ENCODE results near the gene BRD7. TPM values are rescaled to one million over a fixed set of nuclear protein-coding genes. Genes with fewer than 3 reads are reported as not detected.

The BRD7 gene
- total RNA-seq, 1 experiment from 2014 or later: 40.0 TPM

Small RNAs within 50 kb of the gene (microRNA-seq; reads per million reads assigned to microRNA genes)
- gene MIR6771 (ENCODE audit: unreplicated experiment): not detected

Other genes starting within 250 kb of the BRD7 start
- gene TENT4B, start 215.7 kb downstream of the BRD7 start, total RNA-seq (2014; rRNA removed): 6.3 and 7.4 TPM in 2 replicates
- 13.1 and 14.1 TPM in 2 replicates for gene ADCY7, start 102.4 kb downstream of the BRD7 start, total RNA-seq (2014; rRNA removed)
- 0.06 and 0.07 TPM in 2 replicates for gene NKD1, start 179.4 kb upstream of the BRD7 start, total RNA-seq (2014; rRNA removed)

Measured in PC-3 (cell line).